ENCODE data around the gene USP7.

DNA sequence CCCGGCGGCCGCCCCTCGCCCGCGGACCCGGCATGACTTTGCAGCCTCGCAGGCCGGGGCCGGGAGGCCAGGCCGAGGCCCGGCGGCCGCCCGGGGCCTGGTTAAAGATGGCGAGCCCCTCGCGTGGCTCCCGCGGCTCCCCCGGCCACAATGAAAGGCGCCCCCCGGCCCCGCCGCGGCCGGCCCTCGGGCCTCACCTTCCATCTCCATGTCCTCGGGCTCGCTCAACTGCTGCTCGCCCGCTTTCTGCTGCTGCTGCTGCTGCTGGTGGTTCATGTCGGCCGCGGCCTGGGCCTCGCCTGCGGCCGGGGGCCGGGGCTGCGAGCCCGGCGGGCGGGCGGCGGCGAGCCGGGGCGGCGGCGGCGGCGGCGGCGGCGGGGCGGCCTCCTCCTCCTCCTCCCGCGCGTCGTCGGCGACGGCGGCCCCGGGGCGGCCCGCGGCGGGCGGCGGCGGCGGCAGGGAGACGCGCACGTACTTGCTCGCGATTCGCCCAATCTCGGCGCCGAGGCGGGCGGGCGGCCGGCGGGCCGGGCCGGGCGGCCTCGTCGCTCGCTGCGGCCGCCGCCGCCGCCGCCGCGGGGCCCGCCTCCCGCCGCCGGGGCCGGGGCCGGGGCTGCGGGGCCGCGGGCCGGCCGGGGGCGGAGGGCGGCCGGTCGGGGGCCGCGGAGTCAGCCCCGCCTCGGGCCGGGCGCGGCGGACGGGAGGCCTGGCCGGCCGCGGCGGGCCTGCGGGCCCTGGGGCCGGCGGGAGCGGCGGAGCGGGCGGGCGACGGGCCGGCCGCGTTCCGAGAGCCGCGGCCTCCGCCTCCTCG, 491 bp downstream of the USP7 start:
- no peak for TF ChIP-seq CTCF (IDR thresholded peaks at IDR 0.05)
- no peak for TF ChIP-seq POLR2A (IDR thresholded peaks at IDR 0.05)

Measured in prostate gland (tissue), 2 donors.